Stimulated activated naive CD4-positive, alpha-beta T cell treated with Interleukin-2 at 50 U/mL for 16 hours (primary cell): Measurements from ENCODE around the gene SCAND1.
A peak's percentile ranks its signal among the peaks of the same experiment; 100 is the strongest.
"Not testable (repeated sequence)": the region's sequence is repeated elsewhere in the genome, so short reads cannot be mapped to it uniquely, and the experiment has no call there.

Source experiments
- DNase-seq: peaks from one replicate; lab custom pipeline; 2025; lab: John Stamatoyannopoulos, UW

The SCAND1 gene

DNA sequence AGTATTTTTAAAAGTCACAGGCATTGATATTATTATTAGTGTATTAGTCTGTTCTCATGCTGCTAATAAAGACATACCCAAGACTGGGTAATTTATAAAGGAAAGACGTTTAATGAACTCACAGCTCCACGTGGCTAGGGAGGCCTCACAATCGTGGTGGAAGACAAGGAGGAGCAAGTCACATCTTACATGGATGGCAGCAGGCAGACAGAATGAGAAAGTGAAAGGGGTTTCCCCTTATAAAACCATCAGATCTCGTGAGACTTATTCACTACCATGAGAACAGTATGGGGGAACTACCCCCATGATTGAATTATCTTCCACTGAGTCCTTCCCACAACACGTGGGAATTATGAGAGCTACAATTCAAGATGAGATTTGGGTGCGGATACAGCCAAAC lies 5.0 kb upstream of the SCAND1 start:
- not testable (repeated sequence) for DNase-seq

DNA sequence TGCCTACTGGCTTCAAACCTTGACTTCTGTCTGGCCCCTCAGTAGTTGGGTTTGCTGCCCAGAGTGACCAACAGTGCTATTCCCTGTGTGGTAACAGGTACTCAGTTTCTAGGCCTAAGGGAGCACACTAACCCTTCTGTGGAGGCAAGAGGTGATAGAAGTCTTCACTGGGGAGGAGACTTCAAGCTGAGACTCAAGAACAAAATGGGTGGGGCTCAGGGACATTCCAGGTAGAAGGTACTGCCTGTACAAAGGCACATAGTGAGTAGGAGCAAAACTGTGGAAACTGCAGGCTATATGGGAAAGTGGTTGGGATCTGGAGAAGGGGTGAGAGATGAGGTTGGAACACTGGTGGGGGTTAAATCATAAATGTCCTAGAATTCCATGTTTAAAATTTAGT lies 2.3 kb upstream of the SCAND1 start:
- no peak for DNase-seq

DNA sequence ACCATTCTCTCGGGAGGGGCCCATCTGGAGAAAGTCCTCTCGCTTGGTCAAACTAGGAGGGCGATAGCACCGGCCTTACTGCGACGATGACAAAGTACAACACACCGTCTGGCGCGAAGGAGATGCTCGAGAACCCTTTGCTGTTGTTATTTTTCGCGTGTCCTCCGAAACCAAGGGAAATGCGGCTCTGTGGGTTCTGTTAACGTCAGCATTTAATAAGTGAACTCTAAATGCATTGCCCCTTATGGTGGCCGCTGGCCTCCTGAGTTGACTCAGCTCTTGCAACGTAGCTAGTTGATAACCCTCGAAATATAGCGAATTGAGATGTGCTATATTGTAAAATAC lies 577 bp upstream of the SCAND1 start:
- no peak for DNase-seq

DNA sequence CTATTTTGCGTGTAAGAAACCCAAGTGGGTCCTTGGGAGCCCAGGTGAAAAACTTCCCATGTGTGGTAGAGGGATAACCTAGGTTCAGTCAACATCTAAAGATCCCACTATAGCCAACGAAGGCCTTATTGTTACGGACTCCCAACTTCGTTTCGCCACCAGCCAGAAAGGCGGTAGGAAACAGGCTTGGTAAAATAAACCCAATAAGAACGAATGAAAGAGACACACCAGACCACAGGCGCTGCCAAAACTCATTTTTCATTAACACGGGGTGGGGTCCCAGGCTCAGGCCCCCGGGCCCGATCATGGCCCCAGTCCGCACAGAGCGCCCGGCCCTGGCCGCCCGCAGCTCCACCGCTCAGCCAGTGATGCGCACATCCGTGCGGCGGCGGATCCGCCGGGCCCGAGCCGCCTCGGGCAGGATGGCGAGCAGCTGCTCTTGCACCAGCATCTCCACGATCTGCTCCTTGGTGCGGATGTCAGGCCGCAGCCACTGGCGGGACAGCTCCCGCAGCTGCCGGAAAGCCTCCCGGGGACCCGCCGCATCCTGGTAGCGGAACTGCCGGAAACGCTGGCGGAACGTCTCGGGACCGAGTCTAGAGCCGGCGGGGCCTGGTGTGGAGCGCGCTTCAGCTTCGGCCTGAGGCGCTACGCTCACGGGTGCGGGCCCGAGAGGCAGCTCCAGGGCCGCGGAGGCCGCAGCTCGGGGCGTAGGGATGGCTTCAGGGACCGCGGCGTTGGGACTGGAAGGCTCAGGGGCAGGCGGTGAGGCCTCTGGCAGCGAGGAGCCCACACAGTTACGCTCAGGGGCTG lies 709 bp downstream of the SCAND1 start:
- DNase-seq, result peak; percentile 58

DNA sequence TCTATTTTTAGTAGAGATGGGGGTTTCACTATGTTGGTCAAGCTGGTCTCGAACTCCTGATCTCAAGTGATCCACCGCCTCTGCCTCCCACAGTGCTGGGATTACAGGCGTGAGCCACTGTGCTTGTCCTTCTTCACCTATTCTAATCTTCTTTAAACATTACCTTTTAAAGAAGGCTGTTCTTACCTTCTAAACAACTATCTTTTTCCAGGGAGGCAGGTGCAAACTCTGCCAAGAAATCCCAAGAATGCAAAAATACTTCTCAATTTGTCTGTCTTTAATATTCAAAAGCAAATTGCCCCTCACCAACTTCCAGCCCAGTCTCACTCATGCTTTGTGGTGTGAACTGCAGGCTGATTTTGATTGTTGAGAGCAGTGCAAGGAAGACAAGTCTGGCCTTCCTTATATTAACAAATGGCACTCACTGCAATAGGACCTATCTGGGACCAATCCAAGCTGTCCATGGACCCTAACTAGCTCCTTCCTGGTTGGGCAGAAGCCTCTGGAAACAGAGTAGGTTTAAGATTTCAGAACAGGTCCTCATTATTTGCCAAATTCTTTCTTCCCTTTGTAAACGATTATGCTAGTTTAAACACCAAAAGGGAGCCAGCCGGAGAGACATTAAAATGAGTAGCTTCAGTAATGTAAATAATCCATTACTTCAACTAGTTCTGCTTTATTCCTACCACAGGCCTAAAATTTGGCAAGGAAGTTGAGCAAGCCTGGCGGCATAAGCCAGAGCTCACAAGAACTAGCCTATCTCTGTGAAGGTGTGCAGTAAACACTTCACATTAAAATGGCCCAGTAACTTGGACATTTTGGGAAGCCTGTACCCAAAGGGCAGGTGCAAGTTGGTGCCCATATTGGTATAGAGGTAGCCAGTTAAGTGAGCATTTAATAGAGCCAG lies 1.6 kb downstream of the SCAND1 start:
- no peak for DNase-seq

DNA sequence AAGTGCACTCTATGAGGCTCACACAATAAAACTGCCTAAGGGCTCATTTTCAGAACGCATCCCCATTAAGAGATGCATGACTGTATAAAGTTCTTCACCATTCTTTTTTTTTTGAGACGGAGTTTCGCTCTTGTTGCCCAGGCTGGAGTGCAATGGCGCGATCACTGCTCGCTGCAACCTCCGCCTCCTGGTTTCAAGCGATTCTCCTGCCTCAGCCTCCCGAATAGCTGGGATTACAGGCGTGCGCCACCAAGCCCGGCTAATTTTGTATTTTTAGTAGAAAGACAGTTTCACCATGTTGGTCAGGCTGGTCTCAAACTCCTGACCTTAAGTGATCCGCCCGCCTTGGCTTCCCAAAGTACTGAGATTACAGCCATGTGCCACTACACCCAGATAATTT lies 2.2 kb downstream of the SCAND1 start:
- DNase-seq, result not testable (repeated sequence)

DNA sequence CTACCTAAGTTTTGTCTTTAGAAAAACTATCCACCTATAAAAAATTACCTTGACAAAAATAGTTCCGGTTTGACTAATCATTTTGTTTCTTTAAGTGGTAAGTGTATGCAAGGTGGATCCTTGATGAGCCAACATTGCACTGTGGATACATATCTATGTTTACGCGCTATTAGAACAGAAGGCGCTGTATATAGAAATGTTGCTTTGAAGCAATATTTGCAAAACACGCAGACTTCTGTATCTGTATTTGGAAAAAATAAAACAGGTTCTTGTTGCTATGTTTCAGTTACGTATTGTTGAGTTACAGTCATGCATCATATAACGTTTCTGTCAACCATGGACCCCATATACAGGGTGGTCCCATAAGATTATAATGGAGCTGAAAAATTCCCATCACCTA lies 4.2 kb downstream of the SCAND1 start:
- DNase-seq, result no peak

DNA sequence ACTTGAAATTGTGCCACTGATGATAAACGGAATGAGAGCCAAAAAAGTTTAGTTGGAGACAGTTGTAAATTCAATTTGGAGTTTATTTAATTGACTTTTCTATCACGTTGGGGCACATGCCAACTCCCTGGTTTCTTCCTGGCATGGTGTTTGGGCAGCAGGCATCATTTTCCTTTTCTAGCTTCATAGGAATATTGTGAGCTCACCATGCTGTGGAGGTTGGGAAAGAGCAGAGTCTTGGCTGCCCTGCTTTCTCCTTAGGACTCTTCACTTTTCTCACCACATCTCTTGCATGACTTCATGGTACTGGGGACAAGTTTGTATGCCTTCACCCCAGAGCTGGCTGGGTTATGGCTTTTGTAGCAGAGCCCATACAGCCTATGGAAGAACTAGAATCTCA lies 6.4 kb downstream of the SCAND1 start:
- no peak for DNase-seq

DNA sequence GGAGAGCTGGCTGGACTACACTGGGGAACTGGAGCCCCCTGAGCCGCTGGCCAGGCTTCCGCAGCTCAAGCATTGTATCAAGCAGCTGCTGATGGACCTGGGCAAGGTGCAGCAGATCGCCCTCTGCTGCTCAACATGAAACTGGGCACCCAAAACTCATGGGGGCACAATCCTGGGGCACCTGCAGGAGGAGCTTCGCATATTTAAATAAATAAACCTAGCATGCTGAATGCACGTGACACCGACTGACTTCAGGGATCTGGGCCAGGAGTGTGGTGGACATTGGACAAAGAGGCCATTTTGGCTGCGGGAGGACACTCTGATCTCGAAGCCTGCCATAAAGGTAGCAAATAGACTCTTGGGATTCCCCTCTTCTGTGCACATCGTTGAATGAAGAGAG lies 6.8 kb downstream of the SCAND1 start:
- DNase-seq, result peak; percentile 4

DNA sequence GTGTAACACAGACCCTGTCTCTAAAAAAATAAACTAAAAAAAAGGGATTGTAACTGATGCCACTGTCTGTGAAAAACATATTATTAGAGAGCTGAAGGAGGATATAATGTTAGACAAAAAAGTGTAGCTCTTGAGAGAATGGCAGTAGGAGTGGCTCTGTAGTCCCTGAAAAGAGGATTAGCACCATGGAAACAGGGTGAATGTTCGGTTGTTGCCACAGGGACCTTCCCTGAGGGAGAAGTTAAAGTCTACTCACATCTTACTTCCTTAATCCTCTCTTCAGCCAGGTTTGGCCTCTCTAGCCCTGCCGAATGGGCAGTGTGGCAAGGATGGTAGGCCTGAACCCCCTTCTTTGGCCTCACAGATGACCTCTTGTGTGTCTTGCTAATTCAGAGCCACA lies 12.1 kb downstream of the SCAND1 start:
- DNase-seq, result no peak

DNA sequence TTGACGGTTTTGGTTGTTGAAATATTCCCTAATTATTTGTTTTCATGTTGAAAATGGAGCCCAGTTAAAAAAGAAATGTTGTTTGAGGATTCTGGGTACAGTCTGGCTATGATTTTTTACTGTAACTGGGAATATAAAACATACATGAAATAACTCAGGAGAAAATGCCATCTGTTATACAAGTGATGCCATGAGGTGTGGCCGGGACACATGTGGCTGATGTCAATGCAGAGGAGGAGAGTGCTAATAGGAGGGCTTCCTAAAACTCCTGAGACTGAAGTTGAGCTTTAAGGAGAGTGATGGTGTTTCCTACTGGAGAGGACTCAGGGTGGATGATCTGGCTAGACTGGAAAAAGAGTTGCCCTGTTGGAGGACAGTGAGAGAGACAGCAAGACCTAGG lies 12.7 kb downstream of the SCAND1 start:
- no peak for DNase-seq

DNA sequence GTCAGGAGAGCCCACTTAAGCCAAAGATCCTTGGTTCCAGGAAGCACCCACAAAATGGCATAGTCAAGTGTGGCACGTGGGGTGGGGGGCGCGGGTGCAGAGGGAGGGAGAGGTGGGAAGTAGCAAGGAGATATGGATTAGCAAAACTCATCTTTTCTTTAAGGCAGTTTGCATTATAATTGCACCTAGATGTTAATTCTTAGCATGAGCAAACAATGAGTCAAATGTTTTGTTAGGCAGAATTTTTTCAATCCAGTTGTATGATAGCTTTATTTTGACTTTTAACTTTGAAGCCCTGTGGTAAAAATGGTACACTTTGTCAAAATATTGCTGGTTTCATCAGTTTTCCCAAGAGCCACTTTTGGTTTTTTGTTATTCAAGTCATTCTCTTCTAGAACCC lies 15.0 kb downstream of the SCAND1 start:
- no peak for DNase-seq

DNA sequence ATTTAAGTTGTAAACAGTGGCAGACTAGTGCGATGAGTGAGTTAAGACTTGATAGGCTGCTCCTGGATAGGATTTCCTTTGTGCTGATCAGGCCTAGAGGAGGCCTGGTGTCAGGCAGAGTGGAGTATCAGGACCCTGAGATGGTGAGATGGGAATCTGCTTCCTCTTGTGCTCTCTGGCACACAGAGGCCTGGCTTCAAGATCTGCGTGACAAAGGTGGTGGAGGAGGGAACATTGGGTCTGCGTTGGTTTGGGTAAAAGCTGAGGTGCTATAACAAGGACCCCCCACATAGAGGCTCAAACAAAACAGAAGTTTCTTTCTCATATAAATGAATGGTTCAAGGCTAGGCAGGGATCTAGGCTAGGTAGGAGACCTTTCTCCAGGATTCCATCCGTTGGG lies 20.3 kb downstream of the SCAND1 start:
- DNase-seq, result no peak

DNA sequence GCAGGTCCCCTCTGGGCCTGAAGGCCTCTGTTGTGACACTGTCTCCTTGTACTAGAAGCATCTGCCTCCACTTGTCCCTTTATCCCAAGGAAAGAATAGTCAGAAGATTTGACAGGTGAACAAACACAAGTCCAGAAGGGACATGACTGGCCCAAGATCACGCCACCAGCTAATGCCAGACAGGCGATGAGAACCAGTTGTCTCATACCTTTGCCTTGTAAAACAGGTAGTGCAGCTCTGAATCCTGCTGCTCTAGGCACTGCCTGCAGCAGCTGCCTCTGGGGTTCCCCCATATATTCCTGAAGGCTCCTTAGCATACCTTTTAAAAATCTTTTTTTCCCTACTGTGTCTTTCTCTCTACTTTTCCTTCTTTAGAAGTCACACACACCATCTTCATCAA lies 25.0 kb downstream of the SCAND1 start:
- no peak for DNase-seq

DNA sequence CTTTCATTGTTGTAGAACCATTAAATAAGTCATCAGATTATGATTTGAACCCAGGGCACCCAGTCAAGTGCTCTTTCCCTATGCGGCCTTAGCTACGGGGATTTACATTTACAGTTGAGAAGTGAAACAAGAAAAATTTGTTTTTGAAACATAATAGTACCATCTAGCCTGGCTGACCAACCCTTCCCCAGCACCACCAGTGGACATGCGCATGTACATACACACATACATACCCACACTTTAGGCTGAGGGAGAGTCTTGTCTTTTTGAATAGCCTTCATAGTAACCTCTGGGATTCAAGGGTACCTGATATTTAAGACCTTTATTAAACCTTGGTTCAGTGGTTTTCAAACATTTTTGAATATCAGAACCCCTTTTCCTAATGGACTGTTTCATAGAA lies 33.8 kb downstream of the SCAND1 start:
- DNase-seq, result no peak

DNA sequence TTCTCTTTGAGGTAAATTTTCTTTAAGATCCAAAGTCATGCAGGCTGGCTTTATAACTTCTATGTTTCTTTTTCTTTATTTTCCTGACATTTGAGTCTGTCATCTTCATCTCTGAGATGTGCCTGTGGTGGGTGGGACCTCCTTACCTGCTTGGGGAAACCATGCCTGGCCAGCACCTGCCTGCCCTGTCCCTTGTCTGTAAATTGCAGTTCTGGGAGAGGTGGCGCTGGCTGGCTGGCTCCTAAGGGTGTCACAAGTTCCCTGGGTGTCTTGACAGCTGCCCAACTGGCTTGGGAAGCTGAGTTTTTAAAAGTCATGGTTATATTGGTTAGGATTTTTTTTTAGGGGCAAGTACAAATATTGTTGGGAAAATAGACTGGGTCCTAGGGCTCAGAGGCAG lies 36.3 kb downstream of the SCAND1 start:
- no peak for DNase-seq

DNA sequence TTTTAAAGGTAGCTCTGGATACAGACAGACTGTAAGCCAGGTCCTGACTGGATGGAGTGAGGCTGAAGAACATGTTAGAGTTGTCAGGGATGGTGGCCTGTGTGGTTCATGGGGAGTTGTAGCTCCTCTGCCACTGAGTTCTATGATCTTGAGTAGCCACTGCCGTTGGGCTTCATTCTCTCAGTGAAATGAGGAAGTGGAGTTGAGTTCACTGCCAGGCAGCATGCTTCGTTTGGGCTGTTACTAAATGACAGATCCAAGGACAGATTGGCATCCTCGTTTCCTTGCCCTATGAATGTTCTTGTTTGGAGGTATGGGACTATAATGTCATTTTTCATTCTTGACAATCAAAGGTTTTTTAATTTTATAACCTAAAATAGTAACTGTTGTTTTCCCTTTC lies 37.2 kb downstream of the SCAND1 start:
- no peak for DNase-seq

DNA sequence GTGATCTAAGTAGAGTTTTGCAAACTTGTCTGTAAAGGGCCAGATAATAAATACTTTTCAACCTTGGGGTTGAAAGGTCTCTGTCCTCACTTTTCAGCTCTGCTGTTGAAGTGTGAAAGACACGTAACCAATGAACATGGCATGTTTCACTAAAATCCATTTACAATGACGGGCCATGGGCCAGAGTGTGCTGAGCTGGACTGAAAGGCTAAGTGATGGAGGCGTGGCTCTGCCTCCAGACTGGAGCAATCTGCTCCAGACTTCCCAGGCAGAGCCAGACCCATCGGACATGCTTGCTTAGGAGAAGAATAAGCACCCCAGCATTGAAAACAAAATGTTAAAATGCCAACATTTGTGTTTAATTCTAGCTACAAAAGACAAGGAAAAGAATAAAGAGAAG lies 41.4 kb downstream of the SCAND1 start:
- DNase-seq, result no peak

DNA sequence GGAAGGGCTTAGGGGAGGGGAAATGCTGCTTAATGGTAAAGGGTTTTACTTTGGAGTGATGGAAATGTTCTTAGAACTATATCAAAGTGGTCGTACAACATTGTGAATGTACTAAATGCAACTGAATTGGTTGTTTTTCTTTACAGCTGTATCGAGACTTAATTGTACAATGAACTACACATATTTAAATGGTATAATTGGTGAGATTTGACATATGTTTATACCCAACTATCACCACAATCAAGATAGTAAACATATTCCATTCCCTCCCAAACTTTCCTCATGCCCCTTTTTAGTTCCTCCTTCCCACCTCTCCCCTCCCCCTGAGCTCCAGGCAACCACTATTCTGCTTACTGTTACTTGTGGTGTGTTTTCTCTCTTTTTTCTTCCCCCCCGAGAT lies 44.0 kb downstream of the SCAND1 start:
- DNase-seq, result no peak

DNA sequence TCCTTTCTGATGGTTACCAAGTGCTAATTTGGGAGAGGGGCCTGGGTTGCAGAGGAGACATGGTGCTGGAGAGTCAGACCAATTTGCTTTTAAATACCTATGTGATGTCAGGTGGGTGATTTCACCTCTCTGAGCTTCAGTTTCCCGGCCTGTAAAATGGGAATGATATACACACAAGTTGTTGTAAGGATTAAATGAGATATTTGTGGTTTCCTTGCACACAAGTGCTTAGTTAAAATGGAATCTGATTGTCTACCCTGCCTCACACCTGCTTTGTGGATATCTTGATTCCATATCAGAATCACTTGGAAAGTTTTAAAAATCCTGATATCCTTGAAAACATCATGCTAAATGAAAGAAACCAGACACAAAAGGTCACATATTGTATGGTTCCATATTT lies 44.5 kb downstream of the SCAND1 start:
- DNase-seq, result no peak

DNA sequence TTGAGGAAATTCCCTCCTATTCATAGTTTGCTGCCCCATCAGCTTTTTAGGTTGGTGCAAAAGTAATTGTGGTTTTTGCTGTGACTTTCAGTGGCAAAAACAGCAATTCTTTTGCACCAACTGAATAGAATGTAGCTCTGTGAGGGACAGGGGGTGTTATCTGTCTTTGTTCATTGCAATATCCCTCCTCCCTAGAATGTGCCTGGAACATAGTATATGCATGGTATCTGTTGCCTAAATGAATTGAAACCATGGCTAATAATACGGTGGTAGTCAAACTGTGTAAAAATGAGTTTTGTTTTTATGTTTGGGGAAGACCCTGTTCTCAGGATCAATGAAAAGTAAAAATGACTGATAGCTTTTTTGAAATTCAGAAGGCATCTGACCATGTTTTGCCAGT lies 45.1 kb downstream of the SCAND1 start:
- DNase-seq, result no peak

DNA sequence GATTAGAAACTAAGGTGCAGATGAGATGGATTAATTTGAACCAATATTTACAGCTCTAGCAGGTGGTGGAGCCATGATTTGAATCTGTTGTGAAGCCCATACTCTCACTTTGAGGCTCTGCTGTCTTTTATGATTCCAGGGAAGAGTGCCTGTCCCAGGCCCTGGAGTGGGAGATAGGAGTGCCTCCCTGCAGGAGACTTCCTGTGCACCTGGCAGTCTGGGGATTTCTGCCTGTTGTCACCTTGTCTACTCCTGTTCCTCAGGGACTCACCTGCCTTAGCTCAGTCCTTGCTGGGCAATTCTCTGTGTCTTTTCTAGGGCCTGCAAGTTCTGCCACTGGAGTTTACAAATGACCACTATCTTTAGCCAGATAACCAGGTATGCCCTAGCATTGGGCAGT lies 46.3 kb downstream of the SCAND1 start:
- DNase-seq, result no peak

DNA sequence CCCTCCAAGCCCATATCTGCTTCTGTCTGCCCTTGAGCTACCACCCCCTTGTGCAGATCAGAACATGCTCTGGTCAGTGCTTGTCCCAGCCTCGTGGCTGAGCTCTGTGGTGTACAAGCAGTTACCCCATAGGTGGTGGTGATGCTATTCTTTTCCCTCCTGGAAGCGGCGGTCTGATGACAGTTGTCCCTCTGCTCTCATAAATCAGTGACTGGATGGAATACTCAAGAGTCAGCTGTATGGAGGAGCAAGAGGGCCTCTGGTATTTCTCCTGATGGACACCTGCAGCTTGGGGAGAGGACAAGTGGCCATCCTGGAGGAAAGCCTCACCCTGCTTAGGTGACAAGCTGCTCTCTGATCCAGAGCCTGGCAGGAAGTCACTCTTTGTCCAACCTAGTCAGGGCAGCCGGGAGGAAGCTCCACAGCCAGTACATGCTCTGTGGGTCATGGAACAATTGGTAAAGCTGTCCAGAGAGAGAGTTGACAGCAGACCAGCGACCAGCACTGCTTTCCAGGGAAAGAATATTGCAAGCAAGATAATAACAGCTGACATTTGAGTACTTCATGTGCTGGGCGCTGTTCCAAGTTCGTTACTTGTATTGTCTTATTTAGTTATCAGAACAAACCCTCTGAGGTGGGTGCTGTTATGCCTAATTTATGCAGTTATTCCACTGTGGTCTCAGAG lies 47.1 kb downstream of the SCAND1 start:
- no peak for DNase-seq
